ENCODE results near the gene POPDC2. TPM values are rescaled to one million over a fixed set of nuclear protein-coding genes. Genes with fewer than 3 reads are reported as not detected.

The POPDC2 gene
- total and polyA plus RNA-seq, 2 of the 4 experiments (the other 2 are of a cell fraction), result under 0.01 to 0.29 TPM

GRCh38 chr3:119636249-119636648, 24.1 kb downstream of the POPDC2 start:
- in situ Hi-C loops (cut with MboI; ENCODE audit: low sequenced_read_pairs) (no loop called here), dilution Hi-C loops (cut with HindIII; ENCODE audit: low sequenced_read_pairs, unreplicated experiment) (no loop called here), intact Hi-C loops (cut with micrococcal nuclease) (no loop called here)
- Histone ChIP-seq H3K36me3 (ENCODE audit: control insufficient read depth, insufficient read depth, low read length) (no peaks in the 10 kb centered on the region), H3K4me3 (ENCODE audit: insufficient read depth, low read depth, low read length) (no peak overlapping the region), H3K4me1 (ENCODE audit: control insufficient read depth, insufficient read depth, low read length) (peaks cover 15% of the 10 kb centered on the region), H2AK5ac (ENCODE audit: low read depth, low read length) (no peak overlapping the region), H4K20me1 (ENCODE audit: insufficient read depth, low read length) (no peaks in the 10 kb centered on the region), H3K18ac (ENCODE audit: low read depth, low read length) (peak overlapping the region; percentile 75; the same call in 1 of the 2 replicates), H3K9me3 (ENCODE audit: control insufficient read depth, insufficient read depth, low read length) (no peaks in the 10 kb centered on the region), H2BK5ac (ENCODE audit: low read depth, low read length, poor library complexity, severe bottlenecking) (no peak overlapping the region), H3K14ac (replicated peaks; ENCODE audit: low read depth, low read length) (no peak overlapping the region), H3K4me2 (ENCODE audit: low read depth, low read length) (no peak overlapping the region), H3K4ac (ENCODE audit: low read depth, low read length) (no peak overlapping the region), H2AK9ac (replicated peaks; ENCODE audit: low read depth, low read length, poor library complexity) (no peak overlapping the region), H3K79me1 (ENCODE audit: low read depth in 1 of 2, low read length in 2 of 2) (no peaks in the 10 kb centered on the region), H3K23ac (ENCODE audit: low read depth, low read length) (no peak overlapping the region), H3K27me3 (ENCODE audit: control insufficient read depth, insufficient read depth, low read length) (no peaks in the 10 kb centered on the region), H2BK120ac (ENCODE audit: low read depth, low read length) (no peak overlapping the region), H3K56ac (ENCODE audit: extremely low read depth, insufficient read depth, low read length) (no peak overlapping the region), H2BK20ac (ENCODE audit: low read depth, low read length) (peak overlapping the region; percentile 46; the same call in 1 of the 2 replicates), H2AFZ (replicated peaks; ENCODE audit: low read length, poor library complexity) (no peak overlapping the region), H3K27ac (ENCODE audit: insufficient read depth, low read length) (no peak overlapping the region), H4K8ac (ENCODE audit: low read depth in 2 of 2, low read length in 2 of 2) (peak overlapping the region in 1 of 2 experiments; percentile 8; a peak in 1 of 4 replicates), H3K9me1 (ENCODE audit: insufficient read depth, low read length) (peaks cover 9% of the 10 kb centered on the region; the same call in 1 of the 2 replicates), H4K91ac (ENCODE audit: insufficient read depth, low read depth, low read length) (0 out of 2 replicates have a peak overlapping the region, but pooled peaks have one; percentile 31), H3K9ac (ENCODE audit: low read depth, low read length) (no peak overlapping the region), H4K5ac (ENCODE audit: low read depth, low read length) (peak overlapping the region; percentile 36; the same call in 1 of the 2 replicates), H2BK15ac (ENCODE audit: low read depth, low read length) (no peak overlapping the region)
- WGBS, 2 experiments (ENCODE audit: extremely low coverage in 2 of 2, insufficient read length in 1 of 2), result no CpG with 5 or more reads among the region's 1 CpG
- BruUV-seq (replicated peaks), result no TSS peak
- ChIA-PET POLR2A (ENCODE audit: unreplicated experiment) (no interaction called here), CTCF (no interaction called here)
- TF ChIP-seq FOS (IDR thresholded peaks at IDR 0.05; ENCODE audit: low read depth, low read length) (no peak), NFE2L2 (IDR thresholded peaks at IDR 0.05; ENCODE audit: low read depth, low read length) (no peak), BHLHE40 (IDR thresholded peaks at IDR 0.05; ENCODE audit: low read depth, low read length) (no peak), CEBPB (IDR thresholded peaks at IDR 0.05; ENCODE audit: low read depth, low read length) (no peak)
- ATAC-seq (ENCODE audit: low read depth), result no peak
- peak; percentile 13 for DNase-seq
